HepG2 (cell line): ENCODE measurements around the gene TRPC4. TPM values are rescaled to one million over a fixed set of nuclear protein-coding genes. Genes with fewer than 3 reads are reported as not detected.

Experiments
- ATAC-seq: fragments of 200-7000 bp; cut with Tn5 transposase; 3 replicates; pipeline ENCODE4 v1.9.1; 2020; ENCODE audit warnings: mild to moderate bottlenecking, moderate library complexity
- BruUV-seq: library from RNA; stranded (reverse); fragments of 400-500 nt; replicated peaks from 2 replicates; lab custom pipeline; 2021; lab: Mats Ljungman, UMichigan
- CTCF ChIA-PET: fragments of 300-600 bp; formaldehyde crosslinking; extraction: SDS; loops from one replicate; lab custom pipeline; 2021; ENCODE audit warnings: low total read pairs, inconsistent platforms, low intra/inter-chr PET ratio; lab: Yijun Ruan, JAX
- POLR2A ChIA-PET: fragments of 350-600 bp; sonication (Branson Sonifier 250); formaldehyde crosslinking; loops from one replicate; lab custom pipeline; 2020; ENCODE audit warnings: antibody characterized with exemption, inconsistent platforms; lab: Yijun Ruan, JAX
- DNase-seq: peaks from one replicate; pipeline ENCODE4 v3.0.0-alpha.2; 2015; ENCODE audit warnings: low spot score
- FAIRE-seq: peaks from 3 replicates; lab custom pipeline; 2011; peaks lifted over from hg19 to GRCh38; lab: Jason Lieb, UNC
- H2AFZ ChIP-seq: one replicate; pipeline ENCODE4 v1.6.1; 2011; ENCODE audit warnings: low read length, inconsistent platforms
- H3K27ac ChIP-seq: fragments of 300-600 bp; 3 replicates; pipeline ENCODE4 v1.8.0; 2011; ENCODE audit warnings: mixed run types, mild to moderate bottlenecking, mixed read lengths, low read length, inconsistent platforms; ENCODE audit not compliant: insufficient read depth; ENCODE audit errors: extremely low read length
- H3K27me3 ChIP-seq, 2 experiments: fragments of 200-600 bp in 1 of 2; 2 replicates in 1 of 2; 3 replicates in 1 of 2; pipeline versions ENCODE4 v1.6.0 to v1.8.0; 2011; ENCODE audit warnings: low read length in 2 of 2, mild to moderate bottlenecking in 2 of 2, moderate library complexity in 2 of 2, inconsistent platforms in 1 of 2; ENCODE audit not compliant: insufficient read depth in 2 of 2, control insufficient read depth in 1 of 2
- H3K36me3 ChIP-seq, 2 experiments: fragments of 200-600 bp in 1 of 2; replicated peaks in 1 of 2; 2 replicates in 1 of 2; 3 replicates in 1 of 2; pipeline versions ENCODE4 v1.5.1 to v1.8.0; 2011; ENCODE audit warnings: low read length in 2 of 2, inconsistent platforms in 1 of 2; ENCODE audit not compliant: insufficient read depth in 2 of 2, control insufficient read depth in 1 of 2
- H3K4me1 ChIP-seq: 2 replicates; pipeline ENCODE4 v1.5.1; 2012; ENCODE audit warnings: low read length, inconsistent platforms; ENCODE audit not compliant: insufficient read depth
- H3K4me2 ChIP-seq: 2 replicates; pipeline ENCODE4 v1.6.0; 2011; ENCODE audit warnings: low read depth, low read length, inconsistent platforms
- H3K4me3 ChIP-seq, 3 experiments: fragments of 200-600 bp in 1 of 3; sonication (generic), shearing (Covaris generic) in 1 of 3; replicated peaks in 1 of 3; 2 replicates each; pipeline ENCODE4 v1.5.1; 2011 to 2016; ENCODE audit warnings: low read length in 3 of 3, inconsistent platforms in 2 of 3, low read depth in 2 of 3, mild to moderate bottlenecking in 2 of 3, control low read depth in 1 of 3, mixed read lengths in 1 of 3; ENCODE audit not compliant: insufficient read depth in 1 of 3
- H3K79me2 ChIP-seq: one replicate; pipeline ENCODE4 v1.6.1; 2011; ENCODE audit warnings: low read length, inconsistent platforms; ENCODE audit not compliant: insufficient read depth
- H3K9ac ChIP-seq: 2 replicates; pipeline ENCODE4 v1.6.0; 2011; ENCODE audit warnings: mild to moderate bottlenecking, low read depth, low read length, inconsistent platforms; ENCODE audit not compliant: insufficient read depth
- H3K9me3 ChIP-seq: 2 replicates; pipeline ENCODE4 v1.5.1; 2012; ENCODE audit warnings: mild to moderate bottlenecking, low read length
- H4K20me1 ChIP-seq: 2 replicates; pipeline ENCODE4 v1.6.0; 2011; ENCODE audit warnings: inconsistent platforms, mild to moderate bottlenecking, low read length, moderate library complexity; ENCODE audit not compliant: insufficient read depth
- ADNP ChIP-seq: sonication (generic); formaldehyde crosslinking; IDR thresholded peaks from 2 replicates; pipeline ENCODE4 v1.4.0; 2020; ENCODE audit warnings: missing genetic modification reagents
- CHCHD3 ChIP-seq: sonication (generic); formaldehyde crosslinking; IDR thresholded peaks from 2 replicates; pipeline ENCODE4 v1.8.0; 2022; ENCODE audit warnings: mild to moderate bottlenecking, missing genetic modification reagents, moderate library complexity
- KAT8 ChIP-seq: IDR thresholded peaks from 2 replicates; pipeline ENCODE4 v1.6.1; 2016; ENCODE audit warnings: missing genetic modification reagents, missing compliant biosample characterization
- KDM5A ChIP-seq: fragments of 200-600 bp; sonication (generic); IDR thresholded peaks from 2 replicates; pipeline ENCODE4 v1.7.0; 2018; ENCODE audit warnings: antibody characterized with exemption, mild to moderate bottlenecking, low read length, borderline replicate concordance
- MLLT10 ChIP-seq: sonication (generic); formaldehyde crosslinking; IDR thresholded peaks from 2 replicates; pipeline ENCODE4 v1.4.0; 2020; ENCODE audit warnings: missing genetic modification reagents
- NFIB ChIP-seq: sonication (generic); formaldehyde crosslinking; IDR thresholded peaks from 2 replicates; pipeline ENCODE4 v1.9.0; 2021; ENCODE audit warnings: missing genetic modification reagents, mild to moderate bottlenecking, borderline replicate concordance
- NR3C1 ChIP-seq: sonication (generic); formaldehyde crosslinking; IDR thresholded peaks from 2 replicates; pipeline ENCODE4 v1.4.0; 2020; ENCODE audit warnings: missing genetic modification reagents
- SIX1 ChIP-seq: sonication (generic); formaldehyde crosslinking; IDR thresholded peaks from 2 replicates; pipeline ENCODE4 v1.4.0; 2020; ENCODE audit warnings: missing genetic modification reagents, borderline replicate concordance
- SNRNP70 ChIP-seq: fragments of 200-400 bp; formaldehyde crosslinking; IDR thresholded peaks from 2 replicates; pipeline ENCODE4 v1.6.1; 2017; ENCODE audit warnings: mild to moderate bottlenecking, low read depth, low read length, moderate library complexity
- SRSF4 ChIP-seq: fragments of 200-400 bp; formaldehyde crosslinking; IDR thresholded peaks from one replicate; pipeline ENCODE4 v1.6.1; 2018; ENCODE audit warnings: mild to moderate bottlenecking, low read depth, low read length, moderate library complexity; ENCODE audit not compliant: poor library complexity, severe bottlenecking
- TGIF2 ChIP-seq: IDR thresholded peaks from 2 replicates; pipeline ENCODE4 v1.6.1; 2016; ENCODE audit warnings: control low read depth, missing compliant biosample characterization
- ZBTB1 ChIP-seq: sonication (generic); formaldehyde crosslinking; IDR thresholded peaks from 2 replicates; pipeline ENCODE4 v1.4.0; 2020; ENCODE audit warnings: missing genetic modification reagents, borderline replicate concordance
- ZNF670 ChIP-seq: sonication (generic); formaldehyde crosslinking; IDR thresholded peaks from 2 replicates; pipeline ENCODE4 v1.8.0; 2022; ENCODE audit warnings: mild to moderate bottlenecking, missing genetic modification reagents, borderline replicate concordance
- ZNF674 ChIP-seq: sonication (generic); formaldehyde crosslinking; IDR thresholded peaks from 2 replicates; pipeline ENCODE4 v1.5.0; 2020; ENCODE audit warnings: low read depth, mild to moderate bottlenecking, missing genetic modification reagents
- WGBS: methylation state at CpG from one replicate; pipeline ENCODE4 v1.1.6; 2017; ENCODE audit warnings: low lambda C conversion rate; 5-methylcytosine and 5-hydroxymethylcytosine counted together
- in situ Hi-C: cut with HindIII; loops from 2 replicates; pipeline ENCODE4 v1.10.0; 2017; ENCODE audit warnings: low pct_unique_long_range_greater_than_20kb; ENCODE audit not compliant: extremely low pct_ligation_motif_present
- intact Hi-C: fragments of 100-400 bp; cut with micrococcal nuclease; formaldehyde crosslinking; loops from one replicate; pipeline ENCODE4 v1.10.0; 2022; ENCODE audit not compliant: unreplicated experiment
- polyA plus RNA-seq, 8 experiments: library from polyadenylated mRNA; depleted of rRNA in 3 of 8; stranded (reverse) in 7 of 8; unstranded in 1 of 8; fragments of >200 nt; fragmentation: Illumina TruSeq in 4 of 8; extraction: Trizol in 4 of 8; gene quantifications; 2 replicates each; pipeline versions ENCODE4 v1.2.1 to v1.2.3, GENCODE V29; 2011 to 2016; ENCODE audit warnings: low read depth in 4 of 8, missing spikeins in 1 of 8, mixed read lengths in 1 of 8; ENCODE audit not compliant: insufficient read depth in 1 of 8
- total RNA-seq, 5 experiments: library from RNA; depleted of rRNA; stranded (reverse); fragments of >200 nt; fragmentation: Illumina TruSeq; extraction: Trizol; gene quantifications; 2 replicates each; pipeline ENCODE4 v1.2.3, GENCODE V29; 2016; ENCODE audit warnings: low read depth in 1 of 5
- TF ChIP-seq, protein P1 (sequence below): sonication (generic); formaldehyde crosslinking; IDR thresholded peaks from 2 replicates; pipeline ENCODE4 v1.8.0; 2022; ENCODE audit warnings: missing genetic modification reagents, mild to moderate bottlenecking, inconsistent platforms, borderline replicate concordance
- TF ChIP-seq, protein P2 (sequence below): sonication (generic); formaldehyde crosslinking; IDR thresholded peaks from 2 replicates; pipeline ENCODE4 v1.8.0; 2022; ENCODE audit warnings: missing genetic modification reagents, mild to moderate bottlenecking, borderline replicate concordance
- TF ChIP-seq, protein P3 (sequence below): sonication (generic); formaldehyde crosslinking; IDR thresholded peaks from 2 replicates; pipeline ENCODE4 v1.8.1; 2023; ENCODE audit warnings: mild to moderate bottlenecking, missing genetic modification reagents
- TF ChIP-seq, protein P4 (sequence below): sonication (generic); formaldehyde crosslinking; conservative IDR thresholded peaks from 2 replicates; pipeline ENCODE4 v1.8.0; 2022; ENCODE audit warnings: mild to moderate bottlenecking, moderate library complexity, missing genetic modification reagents
- TF ChIP-seq, protein P5 (sequence below): sonication (generic); formaldehyde crosslinking; IDR thresholded peaks from 2 replicates; pipeline ENCODE4 v1.4.0; 2020; ENCODE audit warnings: mild to moderate bottlenecking, low read depth, missing genetic modification reagents

Gene TRPC4
- total and polyA plus RNA-seq, 2 of the 13 experiments (the other 11 are each of a cell fraction or from before 2014, with no cell fraction given): not detected

DNA sequence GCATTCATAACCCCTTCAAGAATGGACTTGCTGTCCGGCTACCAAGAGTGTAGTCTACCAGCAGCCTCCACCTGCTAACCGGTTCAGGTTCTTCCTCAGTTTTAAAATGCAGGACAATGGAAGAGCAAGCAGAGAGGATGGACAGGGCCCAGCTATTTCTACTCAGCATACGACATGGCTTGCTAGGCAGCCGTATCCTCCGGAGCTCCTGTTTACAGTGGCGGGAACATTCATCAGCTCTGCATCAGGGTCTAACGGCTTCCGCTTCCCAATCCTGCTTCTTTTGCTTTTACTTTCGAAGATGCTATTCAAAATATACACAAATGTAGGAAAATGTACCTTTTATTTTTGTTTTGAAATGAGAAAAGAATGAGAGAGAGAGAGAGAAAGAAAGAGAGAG lies 118.5 kb downstream of the TRPC4 start (continued):
- TF ChIP-seq MLLT10: no peak
- TF ChIP-seq, protein P1, sequence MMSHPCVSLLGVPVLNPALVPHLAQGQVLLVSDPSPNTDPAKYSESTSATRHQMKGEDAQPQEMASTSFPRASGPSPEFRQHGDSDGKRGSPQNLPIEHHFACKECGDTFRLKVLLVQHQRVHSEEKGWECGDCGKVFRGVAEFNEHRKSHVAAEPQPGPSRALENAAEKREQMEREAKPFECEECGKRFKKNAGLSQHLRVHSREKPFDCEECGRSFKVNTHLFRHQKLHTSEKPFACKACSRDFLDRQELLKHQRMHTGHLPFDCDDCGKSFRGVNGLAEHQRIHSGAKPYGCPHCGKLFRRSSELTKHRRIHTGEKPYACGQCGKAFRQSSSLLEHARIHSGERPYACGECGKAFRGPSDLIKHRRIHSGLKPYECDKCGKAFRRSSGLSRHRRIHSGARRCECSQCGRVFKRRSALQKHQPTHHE (CRISPR knock-in tag): no peak
- TF ChIP-seq TGIF2: no peak
- TF ChIP-seq ZNF674 (CRISPR knock-in tag): no peak
- TF ChIP-seq, protein P2, sequence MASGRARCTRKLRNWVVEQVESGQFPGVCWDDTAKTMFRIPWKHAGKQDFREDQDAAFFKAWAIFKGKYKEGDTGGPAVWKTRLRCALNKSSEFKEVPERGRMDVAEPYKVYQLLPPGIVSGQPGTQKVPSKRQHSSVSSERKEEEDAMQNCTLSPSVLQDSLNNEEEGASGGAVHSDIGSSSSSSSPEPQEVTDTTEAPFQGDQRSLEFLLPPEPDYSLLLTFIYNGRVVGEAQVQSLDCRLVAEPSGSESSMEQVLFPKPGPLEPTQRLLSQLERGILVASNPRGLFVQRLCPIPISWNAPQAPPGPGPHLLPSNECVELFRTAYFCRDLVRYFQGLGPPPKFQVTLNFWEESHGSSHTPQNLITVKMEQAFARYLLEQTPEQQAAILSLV: no peak
- TF ChIP-seq NFIB: no peak
- no peak for TF ChIP-seq SNRNP70

DNA sequence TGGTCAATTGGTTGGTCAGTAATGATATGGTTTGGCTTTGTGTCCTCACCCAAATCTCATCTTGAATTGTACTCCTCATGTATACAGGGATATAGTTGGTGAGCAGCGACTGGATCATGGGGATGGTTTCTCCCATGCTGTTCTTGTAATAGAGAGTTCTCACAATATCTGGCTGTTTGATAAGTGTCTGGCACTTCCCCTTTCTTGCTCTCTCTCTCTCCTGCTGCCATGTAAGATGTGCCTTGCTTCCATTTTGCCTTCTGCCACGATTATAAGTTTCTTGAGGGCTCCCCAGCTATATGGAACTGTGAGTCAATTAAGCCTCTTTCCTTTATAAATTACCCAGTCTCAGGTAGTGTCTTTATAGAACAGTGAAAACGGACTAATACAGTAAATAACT lies 120.7 kb downstream of the TRPC4 start:
- no peaks in the 10 kb centered on the region for H3K36me3 ChIP-seq
- no peak overlapping the region for H3K9ac ChIP-seq
- H3K4me1 ChIP-seq: no peaks in the 10 kb centered on the region
- intact Hi-C loops (no loop called here), in situ Hi-C loops (no loop called here)
- no peak for FAIRE-seq
- no peak overlapping the region for H3K4me3 ChIP-seq
- WGBS: 0% methylated on average over 3 of the region's 3 CpGs
- CTCF ChIA-PET: no interaction called here
- H3K79me2 ChIP-seq: no peaks in the 10 kb centered on the region
- POLR2A ChIA-PET: no interaction called here
- no peaks in the 10 kb centered on the region for H3K27me3 ChIP-seq
- H3K27ac ChIP-seq: no peak overlapping the region
- no peaks in the 10 kb centered on the region for H4K20me1 ChIP-seq
- H2AFZ ChIP-seq: no peak overlapping the region
- no peaks in the 10 kb centered on the region for H3K9me3 ChIP-seq
- no TSS peak for BruUV-seq
- no peak for ATAC-seq
- no peak overlapping the region for H3K4me2 ChIP-seq
- DNase-seq: no peak
- TF ChIP-seq ZNF670 (CRISPR knock-in tag) (no peak), ZBTB1 (CRISPR knock-in tag) (no peak), SRSF4 (no peak), SIX1 (no peak), KAT8 (no peak), CHCHD3 (CRISPR knock-in tag) (no peak), ADNP (CRISPR knock-in tag) (no peak), NR3C1 (CRISPR knock-in tag) (no peak), KDM5A (no peak)
- TF ChIP-seq, protein P3, sequence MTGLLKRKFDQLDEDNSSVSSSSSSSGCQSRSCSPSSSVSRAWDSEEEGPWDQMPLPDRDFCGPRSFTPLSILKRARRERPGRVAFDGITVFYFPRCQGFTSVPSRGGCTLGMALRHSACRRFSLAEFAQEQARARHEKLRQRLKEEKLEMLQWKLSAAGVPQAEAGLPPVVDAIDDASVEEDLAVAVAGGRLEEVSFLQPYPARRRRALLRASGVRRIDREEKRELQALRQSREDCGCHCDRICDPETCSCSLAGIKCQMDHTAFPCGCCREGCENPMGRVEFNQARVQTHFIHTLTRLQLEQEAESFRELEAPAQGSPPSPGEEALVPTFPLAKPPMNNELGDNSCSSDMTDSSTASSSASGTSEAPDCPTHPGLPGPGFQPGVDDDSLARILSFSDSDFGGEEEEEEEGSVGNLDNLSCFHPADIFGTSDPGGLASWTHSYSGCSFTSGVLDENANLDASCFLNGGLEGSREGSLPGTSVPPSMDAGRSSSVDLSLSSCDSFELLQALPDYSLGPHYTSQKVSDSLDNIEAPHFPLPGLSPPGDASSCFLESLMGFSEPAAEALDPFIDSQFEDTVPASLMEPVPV: no peak
- TF ChIP-seq, protein P4, sequence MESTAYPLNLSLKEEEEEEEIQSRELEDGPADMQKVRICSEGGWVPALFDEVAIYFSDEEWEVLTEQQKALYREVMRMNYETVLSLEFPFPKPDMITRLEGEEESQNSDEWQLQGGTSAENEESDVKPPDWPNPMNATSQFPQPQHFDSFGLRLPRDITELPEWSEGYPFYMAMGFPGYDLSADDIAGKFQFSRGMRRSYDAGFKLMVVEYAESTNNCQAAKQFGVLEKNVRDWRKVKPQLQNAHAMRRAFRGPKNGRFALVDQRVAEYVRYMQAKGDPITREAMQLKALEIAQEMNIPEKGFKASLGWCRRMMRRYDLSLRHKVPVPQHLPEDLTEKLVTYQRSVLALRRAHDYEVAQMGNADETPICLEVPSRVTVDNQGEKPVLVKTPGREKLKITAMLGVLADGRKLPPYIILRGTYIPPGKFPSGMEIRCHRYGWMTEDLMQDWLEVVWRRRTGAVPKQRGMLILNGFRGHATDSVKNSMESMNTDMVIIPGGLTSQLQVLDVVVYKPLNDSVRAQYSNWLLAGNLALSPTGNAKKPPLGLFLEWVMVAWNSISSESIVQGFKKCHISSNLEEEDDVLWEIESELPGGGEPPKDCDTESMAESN (CRISPR knock-in tag): no peak
- TF ChIP-seq, protein P5, sequence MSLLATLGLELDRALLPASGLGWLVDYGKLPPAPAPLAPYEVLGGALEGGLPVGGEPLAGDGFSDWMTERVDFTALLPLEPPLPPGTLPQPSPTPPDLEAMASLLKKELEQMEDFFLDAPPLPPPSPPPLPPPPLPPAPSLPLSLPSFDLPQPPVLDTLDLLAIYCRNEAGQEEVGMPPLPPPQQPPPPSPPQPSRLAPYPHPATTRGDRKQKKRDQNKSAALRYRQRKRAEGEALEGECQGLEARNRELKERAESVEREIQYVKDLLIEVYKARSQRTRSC (CRISPR knock-in tag): no peak
